ENCODE measurements around the gene ARL9.

ARL9 gene

GRCh38 chr4:56531149-56531770 is 25.7 kb downstream of the ARL9 start:
- no peak for DNase-seq (ENCODE audit: low read depth in 2 of 2)

- no peak for DNase-seq (ENCODE audit: low read depth in 2 of 2)
Observed at GRCh38 chr4:56531823-56532222, 26.2 kb downstream of the ARL9 start.

GRCh38 chr4:56532239-56532638 is 26.6 kb downstream of the ARL9 start:
- DNase-seq (ENCODE audit: low read depth in 2 of 2), result no peak

GRCh38 chr4:56535915-56536314 is 30.3 kb downstream of the ARL9 start:
- DNase-seq (ENCODE audit: low read depth in 2 of 2), result no peak

- no peak for DNase-seq (ENCODE audit: low read depth in 2 of 2)
Observed at GRCh38 chr4:56537147-56537546, 31.6 kb downstream of the ARL9 start.

- DNase-seq (ENCODE audit: low read depth in 2 of 2), result no peak
Observed at GRCh38 chr4:56540826-56541225, 35.2 kb downstream of the ARL9 start.

- DNase-seq (ENCODE audit: low read depth in 2 of 2), result peak; percentile 82 to 90
Observed at GRCh38 chr4:56544573-56545131, 39.1 kb downstream of the ARL9 start.

GRCh38 chr4:56550642-56551041 is 45.1 kb downstream of the ARL9 start:
- no peak for DNase-seq (ENCODE audit: low read depth in 2 of 2)

- no peak for DNase-seq (ENCODE audit: low read depth in 2 of 2)
Observed at GRCh38 chr4:56551516-56551915, 45.9 kb downstream of the ARL9 start.

- no peak for DNase-seq (ENCODE audit: low read depth in 2 of 2)
Observed at GRCh38 chr4:56552273-56552672, 46.7 kb downstream of the ARL9 start.

- no peak for DNase-seq (ENCODE audit: low read depth in 2 of 2)
Observed at GRCh38 chr4:56570041-56570440, 64.5 kb downstream of the ARL9 start.

Data from stimulated activated CD4-positive, alpha-beta T cell treated with anti-CD3 and anti-CD28 coated beads, Interleukin-4, amount 100 ng/mL, for 48 hours (primary cell).